GM21786 (cell line): ENCODE measurements around the gene CLEC4M.
"Not testable (repeated sequence)": the region's sequence is repeated elsewhere in the genome, so short reads cannot be mapped to it uniquely, and the experiment has no call there.

Experiments used
- ATAC-seq: cut with Tn5 transposase; IDR thresholded peaks from one replicate; pipeline ENCODE4 v1.9.1; 2021; ENCODE audit not compliant: unreplicated experiment

Gene CLEC4M

GRCh38 chr19:7799640-7800355 is 36.8 kb downstream of the CLEC4M start:
- ATAC-seq, result no peak

GRCh38 chr19:7801020-7801570 is 38.1 kb downstream of the CLEC4M start:
- ATAC-seq, result no peak

GRCh38 chr19:7806234-7806633 is 43.2 kb downstream of the CLEC4M start:
- no peak for ATAC-seq

GRCh38 chr19:7806876-7807275 is 43.8 kb downstream of the CLEC4M start:
- ATAC-seq, result no peak

- ATAC-seq, result no peak
These were observed 45.1 kb downstream of the CLEC4M start for GRCh38 chr19:7808108-7808507.

DNA sequence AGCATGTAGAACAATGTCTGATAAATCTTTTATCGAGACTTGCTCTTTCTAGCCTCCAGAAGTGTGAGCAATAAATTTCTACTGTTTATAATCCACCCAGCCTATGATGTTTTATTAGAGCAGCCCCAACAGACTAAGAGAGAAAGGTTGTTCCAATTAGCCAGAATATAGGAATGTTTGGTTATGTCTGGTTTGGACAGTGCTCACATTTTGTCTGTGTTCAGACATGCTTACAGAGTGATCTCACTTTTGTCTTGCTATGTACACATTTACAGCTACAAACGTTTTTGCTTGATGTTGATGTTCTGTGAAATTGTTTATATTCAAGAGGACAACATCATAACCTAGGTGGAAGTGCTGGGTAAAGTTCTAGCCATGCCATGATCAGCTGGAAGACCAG is 48.9 kb downstream of the CLEC4M start:
- no peak for ATAC-seq

GRCh38 chr19:7815325-7815724 is 52.3 kb downstream of the CLEC4M start:
- ATAC-seq, result no peak

DNA sequence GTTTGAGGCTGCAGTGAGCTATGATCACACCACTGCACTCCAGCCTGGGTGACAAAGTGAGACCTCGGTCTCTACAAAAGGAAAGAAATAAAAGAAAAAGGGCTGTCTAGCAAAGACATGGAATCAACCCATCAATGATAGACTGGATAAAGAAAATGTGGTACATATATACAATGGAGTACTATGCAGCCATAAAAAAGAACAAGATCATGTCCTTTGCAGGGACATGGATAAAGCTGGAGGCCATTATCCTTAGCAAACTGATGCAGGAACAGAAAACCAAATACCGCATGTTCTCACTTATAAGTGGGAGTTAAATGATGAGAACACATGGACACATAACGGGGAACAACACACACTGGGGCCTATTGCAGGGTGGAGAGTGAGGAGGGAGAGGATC is 53.0 kb downstream of the CLEC4M start:
- ATAC-seq, result not testable (repeated sequence)

- no peak for ATAC-seq
These were observed 54.8 kb downstream of the CLEC4M start for GRCh38 chr19:7817801-7818200.

GRCh38 chr19:7818806-7819205 is 55.8 kb downstream of the CLEC4M start:
- ATAC-seq, result no peak
